Liver (tissue), 3 donors: ENCODE data around the gene PGAP1.

Experiments
- CTCF ChIP-seq: fragments of 150-350 bp; IDR thresholded peaks from 2 replicates; pipeline ENCODE4 v1.5.1; 2017; ENCODE audit warnings: improper control_type of control experiment, low read depth, low read length; ENCODE audit not compliant: missing input control
- EGR1 ChIP-seq, 2 donors: IDR thresholded peaks; 2 replicates each; pipeline ENCODE4 v1.6.1; 2016 to 2018; ENCODE audit warnings: antibody characterized with exemption in 2 of 2, low read depth in 2 of 2
- FOXA1 ChIP-seq: IDR thresholded peaks from 2 replicates; pipeline ENCODE4 v1.6.1; 2016; ENCODE audit warnings: antibody characterized with exemption
- HNF4A ChIP-seq, 2 donors: conservative IDR thresholded peaks; 2 replicates each; pipeline ENCODE4 v1.6.1; 2016; ENCODE audit warnings: antibody characterized with exemption in 2 of 2, mild to moderate bottlenecking in 2 of 2
- JUND ChIP-seq, 2 donors: IDR thresholded peaks; 2 replicates each; pipeline ENCODE4 v1.6.1; 2016; ENCODE audit warnings: antibody characterized with exemption in 2 of 2
- MAX ChIP-seq: IDR thresholded peaks from 2 replicates; pipeline ENCODE4 v1.6.1; 2016; ENCODE audit warnings: antibody characterized with exemption
- RAD21 ChIP-seq, 2 donors: IDR thresholded peaks; 2 replicates each; pipeline ENCODE4 v1.6.1; 2016; ENCODE audit warnings: antibody characterized with exemption in 2 of 2, mild to moderate bottlenecking in 2 of 2
- REST ChIP-seq: IDR thresholded peaks from 2 replicates; pipeline ENCODE4 v1.6.1; 2016; ENCODE audit warnings: antibody characterized with exemption, mild to moderate bottlenecking
- SP1 ChIP-seq: IDR thresholded peaks from 2 replicates; pipeline ENCODE4 v1.6.1; 2018; ENCODE audit warnings: antibody characterized with exemption, mild to moderate bottlenecking
- TAF1 ChIP-seq: conservative IDR thresholded peaks from 2 replicates; pipeline ENCODE4 v1.6.1; 2016; ENCODE audit warnings: antibody characterized with exemption, mild to moderate bottlenecking
- YY1 ChIP-seq: IDR thresholded peaks from 2 replicates; pipeline ENCODE4 v1.6.1; 2016; ENCODE audit warnings: antibody characterized with exemption, mild to moderate bottlenecking
- ZBTB33 ChIP-seq: IDR thresholded peaks from 2 replicates; pipeline ENCODE4 v1.6.1; 2016; ENCODE audit warnings: antibody characterized with exemption
- donor health status: healthy.
- donor health status: healthy.

GRCh38 chr2:196821195-196821594 is 105.3 kb downstream of the PGAP1 start:
- TF ChIP-seq HNF4A (conservative IDR thresholded peaks at IDR 0.05) (no peak), FOXA1 (no peak), CTCF (no peak), EGR1 (IDR thresholded peaks at IDR 0.05; ENCODE audit: low read depth in 2 of 2) (no peak), ZBTB33 (no peak), REST (no peak), JUND (IDR thresholded peaks at IDR 0.05) (no peak), RAD21 (IDR thresholded peaks at IDR 0.05) (no peak), MAX (no peak), TAF1 (no peak), SP1 (no peak), YY1 (no peak)
